Superior temporal gyrus (tissue), 1 donor: ENCODE results near the gene RANBP1.
"Not testable (repeated sequence)": the region's sequence is repeated elsewhere in the genome, so short reads cannot be mapped to it uniquely, and the experiment has no call there.

Source experiments
- DNase-seq: peaks from one replicate; pipeline ENCODE4 v3.0.0-alpha.2; 2016; ENCODE audit errors: extremely low spot score

Gene RANBP1

GRCh38 chr22:20115691-20116375, at the start of gene RANBP1:
TSS of gene RANBP1 (plus strand) at chr22:20116104. CDS start at chr22:20116185, 81 bp downstream.
- no peak for DNase-seq

- no peak for DNase-seq
Measured at GRCh38 chr22:20066617-20067383, 49.1 kb upstream of the RANBP1 start.

- DNase-seq, result not testable (repeated sequence)
Measured at GRCh38 chr22:20067384-20067682, 48.6 kb upstream of the RANBP1 start.

DNA sequence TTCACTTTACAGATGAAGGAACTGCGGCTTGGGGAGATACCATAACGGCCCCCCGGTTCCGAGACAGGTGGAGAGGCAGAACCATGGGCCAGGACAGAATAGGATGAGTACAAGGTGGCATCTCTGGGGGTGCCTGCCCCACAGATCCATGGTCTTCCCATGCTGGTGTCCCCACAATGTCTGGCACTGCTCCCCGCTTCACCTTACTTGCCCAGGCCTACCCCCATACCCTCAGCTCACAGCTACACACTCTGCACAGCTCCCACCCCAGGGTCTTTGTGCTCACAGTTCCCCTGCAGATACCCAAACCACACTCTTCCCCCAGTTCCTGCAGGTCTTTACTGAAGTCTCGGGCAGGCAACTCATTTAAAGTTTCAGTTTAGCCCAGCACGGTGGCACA, 47.3 kb upstream of the RANBP1 start:
- DNase-seq, result no peak

GRCh38 chr22:20069331-20070042, 46.4 kb upstream of the RANBP1 start:
- DNase-seq, result no peak

DNA sequence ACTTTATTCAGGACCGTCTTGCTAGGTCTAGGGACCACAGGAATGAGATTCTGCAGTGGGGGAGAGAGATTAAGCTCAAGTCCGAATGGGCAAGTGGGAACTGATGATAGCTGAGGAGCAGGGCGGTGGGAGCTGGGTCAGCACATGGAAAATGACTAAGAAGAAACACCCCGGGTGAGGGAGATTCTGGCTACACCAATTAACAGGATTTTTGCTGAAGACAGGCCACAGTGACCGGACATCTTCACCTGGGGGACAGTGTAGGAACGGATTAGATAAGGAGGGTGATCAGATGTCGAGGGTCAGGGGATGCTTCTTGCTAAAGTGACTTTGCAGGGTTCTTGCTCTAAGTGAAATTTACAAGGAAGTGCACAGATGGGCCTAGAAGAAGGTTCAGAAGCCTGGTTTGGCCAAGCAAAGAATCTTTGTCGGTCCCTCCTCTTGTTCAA, 44.4 kb upstream of the RANBP1 start:
- DNase-seq, result no peak

GRCh38 chr22:20076627-20077172, 39.2 kb upstream of the RANBP1 start:
- no peak for DNase-seq

- DNase-seq, result peak; percentile 95
Measured at GRCh38 chr22:20079745-20080444, 36.0 kb upstream of the RANBP1 start, which contains the start of gene DGCR8. TSS of gene DGCR8 (plus strand) at chr22:20080241. CDS start at chr22:20085964, 5,723 bp downstream.

DNA sequence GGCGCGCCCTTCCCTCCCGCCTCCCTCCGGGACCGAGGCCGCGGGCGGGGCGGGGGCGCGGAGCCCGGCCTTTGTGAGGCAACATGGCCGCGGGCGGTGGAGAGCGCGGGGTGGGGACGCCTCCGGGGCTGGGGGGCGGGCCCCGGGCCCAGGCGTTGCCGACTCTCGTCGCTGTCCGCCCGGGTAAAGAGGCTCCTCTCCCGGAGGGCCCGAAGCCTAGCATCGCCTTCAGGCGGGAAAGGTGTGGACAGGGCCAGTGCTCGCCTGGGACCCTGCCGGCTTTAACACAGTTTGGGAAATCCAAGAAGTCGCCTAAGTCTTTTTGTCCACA, 35.5 kb upstream of the RANBP1 start:
- DNase-seq, result peak; percentile 16

GRCh38 chr22:20080776-20081654, 34.9 kb upstream of the RANBP1 start:
- DNase-seq, result no peak

DNA sequence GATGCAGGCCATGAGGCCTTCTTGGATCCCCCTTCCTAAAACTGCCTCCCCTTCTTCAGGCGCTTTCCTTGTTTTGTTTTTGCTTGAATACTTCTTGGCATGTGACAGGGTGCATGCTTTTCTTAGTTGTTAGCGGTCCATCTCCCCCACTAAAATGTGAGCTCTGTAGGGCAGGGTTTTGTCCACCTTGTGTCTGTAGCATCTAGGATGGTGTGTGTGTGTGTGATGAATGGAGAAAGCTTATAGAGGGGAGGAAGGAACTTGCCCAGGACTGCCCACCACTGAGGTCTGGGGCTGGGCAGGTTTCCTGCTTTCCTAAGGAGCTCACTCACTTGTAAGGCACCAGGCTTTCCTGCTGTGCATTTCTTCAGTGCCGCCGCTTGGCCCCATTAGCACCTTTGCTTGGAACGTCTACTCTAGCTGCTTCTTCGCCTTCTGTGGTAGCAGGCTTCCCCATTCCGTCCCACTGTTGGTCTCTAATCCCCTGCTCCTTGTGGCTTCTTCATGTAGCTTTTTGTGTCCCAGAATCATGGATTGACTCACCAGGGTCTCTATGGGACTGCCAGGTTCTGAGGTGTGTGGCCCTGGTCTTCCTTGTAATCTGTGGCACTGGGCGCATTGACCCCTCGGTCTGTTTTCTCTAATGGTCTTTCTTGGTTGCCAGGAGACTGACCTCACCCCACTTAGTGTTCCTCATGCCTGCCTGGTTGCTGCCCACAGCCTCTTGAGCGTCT, 32.6 kb upstream of the RANBP1 start:
- DNase-seq, result no peak

GRCh38 chr22:20083891-20084546, 31.9 kb upstream of the RANBP1 start:
- DNase-seq, result no peak

DNA sequence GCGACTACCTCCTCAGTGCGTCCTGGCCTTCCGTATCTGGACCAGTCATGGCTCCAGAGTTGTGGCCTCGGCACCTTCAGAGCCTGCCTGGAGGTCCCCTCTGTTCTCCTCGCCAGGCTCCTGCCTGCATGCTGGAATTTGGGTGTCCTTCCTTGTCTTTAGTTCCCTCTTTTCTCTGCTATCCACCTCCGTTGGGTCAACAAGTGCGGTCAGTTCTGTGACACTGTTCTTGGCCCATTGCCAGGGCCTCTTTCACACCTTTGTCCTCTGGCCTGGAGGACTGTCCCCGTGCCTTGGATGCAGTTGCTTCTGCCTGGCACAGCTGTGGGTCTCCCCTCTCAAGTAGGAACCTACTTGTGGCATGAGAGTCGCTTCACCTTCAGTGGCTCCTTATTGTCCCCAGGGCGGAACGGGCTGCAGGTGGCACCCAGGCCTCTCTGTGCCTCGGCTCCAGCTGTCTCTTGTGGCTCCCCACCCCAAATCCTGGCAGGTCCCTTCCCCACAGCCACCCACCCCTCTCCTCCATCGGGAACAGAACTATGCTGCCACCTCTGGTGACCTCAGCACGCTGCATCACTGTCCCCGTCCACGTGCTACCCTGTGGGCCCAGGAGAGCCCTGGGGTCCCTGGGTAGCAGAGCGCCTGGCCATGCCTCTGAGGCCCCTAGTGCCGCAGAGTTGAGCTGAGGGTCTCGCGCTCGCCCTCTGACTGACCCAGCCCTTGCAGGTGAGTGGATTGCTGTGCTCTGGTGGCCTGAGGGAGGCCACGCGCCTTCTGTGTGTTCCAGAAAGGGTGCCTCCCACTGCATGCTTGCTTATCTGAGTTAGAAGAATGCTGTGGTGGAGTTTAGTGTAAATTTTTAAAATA, 31.1 kb upstream of the RANBP1 start:
- no peak for DNase-seq

DNA sequence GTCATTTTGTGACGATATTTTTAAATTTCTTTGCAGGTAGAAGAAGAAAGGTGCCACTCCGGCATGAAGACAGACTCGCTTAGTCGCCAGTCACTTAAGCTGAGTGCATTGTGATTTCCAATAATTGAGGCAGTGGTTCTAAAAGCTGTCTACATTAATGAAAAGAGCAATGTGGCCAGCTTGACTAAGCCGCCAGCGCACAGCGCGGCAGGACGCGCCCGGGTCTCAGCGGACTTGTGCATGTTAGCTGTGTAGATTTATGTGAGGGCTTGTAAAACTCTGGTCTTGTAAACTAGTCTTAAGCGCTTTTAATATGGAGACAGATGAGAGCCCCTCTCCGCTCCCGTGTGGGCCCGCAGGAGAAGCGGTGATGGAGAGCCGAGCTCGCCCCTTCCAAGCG, 30.3 kb upstream of the RANBP1 start:
- no peak for DNase-seq

GRCh38 chr22:20086101-20086599, 29.8 kb upstream of the RANBP1 start:
- no peak for DNase-seq

GRCh38 chr22:20086763-20087162, 29.1 kb upstream of the RANBP1 start:
- no peak for DNase-seq

GRCh38 chr22:20087319-20088262, 28.3 kb upstream of the RANBP1 start:
- DNase-seq, result no peak
